Tongue (tissue), 3 donors: ENCODE measurements around the gene TCP11L1. TPM values are rescaled to one million over a fixed set of nuclear protein-coding genes. Genes with fewer than 3 reads are reported as not detected.
"Not testable (repeated sequence)": the region's sequence is repeated elsewhere in the genome, so short reads cannot be mapped to it uniquely, and the experiment has no call there.

Experiments used
- DNase-seq: peaks from one replicate; pipeline ENCODE4 v3.0.0-alpha.2; 2015
- small RNA-seq: library from RNA; depleted of rRNA; stranded (forward); fragments of <200 nt; gene quantifications from one replicate; pipeline ENCODE3, GENCODE V24; 2014; ENCODE audit warnings: low replicate concordance
- total RNA-seq: library from RNA; depleted of rRNA; stranded (reverse); fragments of >200 nt; gene quantifications from one replicate; pipeline ENCODE4 v1.2.3, GENCODE V29; 2014

TCP11L1 gene
- total RNA-seq, 1 donor from 2014 or later: 21.0 TPM

- no peak for DNase-seq
Measured at GRCh38 chr11:33067294-33067693, 27.9 kb downstream of the TCP11L1 start.

- no peak for DNase-seq
Measured at GRCh38 chr11:33068611-33069340, 29.4 kb downstream of the TCP11L1 start.

GRCh38 chr11:33072465-33072864 lies 33.1 kb downstream of the TCP11L1 start:
- DNase-seq: no peak

- DNase-seq: no peak
Measured at GRCh38 chr11:33083918-33084317, 44.5 kb downstream of the TCP11L1 start.

- DNase-seq: no peak
Measured at GRCh38 chr11:33086017-33086416, 46.6 kb downstream of the TCP11L1 start.

- DNase-seq: no peak
Measured at GRCh38 chr11:33089776-33090175, 50.4 kb downstream of the TCP11L1 start.

GRCh38 chr11:33094157-33094556 lies 54.8 kb downstream of the TCP11L1 start:
- DNase-seq: no peak

GRCh38 chr11:33103836-33104235 lies 64.5 kb downstream of the TCP11L1 start:
- no peak for DNase-seq

GRCh38 chr11:33109294-33109895 lies 70.0 kb downstream of the TCP11L1 start:
- peak; percentile 5 for DNase-seq

- DNase-seq: peak; percentile 94
Measured at GRCh38 chr11:33110083-33110482, 70.7 kb downstream of the TCP11L1 start.

GRCh38 chr11:33116535-33116934 lies 77.2 kb downstream of the TCP11L1 start:
- DNase-seq: no peak

GRCh38 chr11:33122696-33123095 lies 83.3 kb downstream of the TCP11L1 start:
- DNase-seq: not testable (repeated sequence)

Small RNAs within 50 kb of the gene (small RNA-seq; reads per million reads assigned to genes)
- gene RF00019: not detected

Other genes with a start within 250 kb of the TCP11L1 start
- gene CCDC73, start 244.9 kb upstream of the TCP11L1 start, total RNA-seq: not detected
- gene PRRG4, start 209.6 kb upstream of the TCP11L1 start, total RNA-seq: 5.8 TPM
- gene QSER1, start 146.8 kb upstream of the TCP11L1 start, total RNA-seq: 40.9 TPM
- gene DEPDC7, start 23.7 kb upstream of the TCP11L1 start, total RNA-seq: 17.0 TPM
- gene CSTF3, start 121.9 kb downstream of the TCP11L1 start, total RNA-seq: 34.0 TPM
- 330 TPM for gene HIPK3, start 217.8 kb downstream of the TCP11L1 start, total RNA-seq